Measurements from ENCODE around the gene ACKR3. TPM values are rescaled to one million over a fixed set of nuclear protein-coding genes. Genes with fewer than 3 reads are reported as not detected.

The ACKR3 gene
- total and polyA plus RNA-seq, 2 experiments from 2014 or later, result 1.0 to 3.0 TPM

GRCh38 chr2:236530512-236530911, 39.1 kb upstream of the ACKR3 start (continued):
- TF ChIP-seq REST (IDR thresholded peaks at IDR 0.05; ENCODE audit: unreplicated experiment), result no peak

GRCh38 chr2:236531195-236531594, 38.4 kb upstream of the ACKR3 start:
- ATAC-seq (no peak), DNase-seq (ENCODE audit: low spot score) (no peak)
- no peak overlapping the region for H3K4me3 ChIP-seq
- no peaks in the 10 kb centered on the region for H3K9me2 ChIP-seq (ENCODE audit: insufficient read depth)
- no peak overlapping the region for H2AFZ ChIP-seq
- no peak overlapping the region for H3K27ac ChIP-seq (ENCODE audit: low read depth)
- H3K27me3 Mint-ChIP-seq (ENCODE audit: insufficient read depth, low read depth, poor library complexity), result no peaks in the 10 kb centered on the region
- H3K27ac Mint-ChIP-seq, result no peak overlapping the region
- H3F3A ChIP-seq (replicated peaks; ENCODE audit: low read depth), result no peaks in the 10 kb centered on the region
- H3K9me3 Mint-ChIP-seq, result no peaks in the 10 kb centered on the region
- H4K20me1 ChIP-seq (replicated peaks; ENCODE audit: insufficient read depth), result no peaks in the 10 kb centered on the region
- H3K4me1 ChIP-seq (ENCODE audit: insufficient read depth), result no peaks in the 10 kb centered on the region
- H3K36me3 Mint-ChIP-seq (ENCODE audit: low read depth), result no peaks in the 10 kb centered on the region
- no peaks in the 10 kb centered on the region for H3K27me3 ChIP-seq (ENCODE audit: insufficient read depth)
- H3K79me2 ChIP-seq (replicated peaks; ENCODE audit: insufficient read depth), result no peaks in the 10 kb centered on the region
- H3K4me3 Mint-ChIP-seq, result no peak overlapping the region
- no peak overlapping the region for H3K4me2 ChIP-seq
- no peaks in the 10 kb centered on the region for H3K4me1 Mint-ChIP-seq
- H3K36me3 ChIP-seq (ENCODE audit: insufficient read depth), result no peaks in the 10 kb centered on the region
- no peak for TF ChIP-seq ETS1 (IDR thresholded peaks at IDR 0.05)
- no peak for TF ChIP-seq ZNF462 (CRISPR knock-in tag; IDR thresholded peaks at IDR 0.05)
- TF ChIP-seq EZH2phosphoT487 (IDR thresholded peaks at IDR 0.05; ENCODE audit: unreplicated experiment), result no peak
- no peak for TF ChIP-seq STAT1 (IDR thresholded peaks at IDR 0.05; ENCODE audit: unreplicated experiment)
- TF ChIP-seq ZNF114 (CRISPR knock-in tag; IDR thresholded peaks at IDR 0.05), result no peak
- no peak for TF ChIP-seq JUNB (IDR thresholded peaks at IDR 0.05; ENCODE audit: unreplicated experiment)
- TF ChIP-seq EZH2 (IDR thresholded peaks at IDR 0.05; ENCODE audit: low read depth, unreplicated experiment), result no peak
- TF ChIP-seq ZNF331 (CRISPR knock-in tag; IDR thresholded peaks at IDR 0.05; ENCODE audit: low read depth), result no peak
- no peak for TF ChIP-seq POLR2AphosphoS5 (IDR thresholded peaks at IDR 0.05; ENCODE audit: low read depth)
- TF ChIP-seq CREB1 (CRISPR knock-in tag; IDR thresholded peaks at IDR 0.05; ENCODE audit: low read depth), result no peak
- no peak for TF ChIP-seq CTCF (conservative IDR thresholded peaks at IDR 0.05; ENCODE audit: low read depth in 2 of 2)

Measured in GM23338 (cell line).